PC-9 (cell line): ENCODE measurements around the gene TMEM45B. TPM values are rescaled to one million over a fixed set of nuclear protein-coding genes. Genes with fewer than 3 reads are reported as not detected.

ENCODE experiments used
- BruUV-seq: library from RNA; stranded (reverse); fragments of 400-500 nt; replicated peaks from 2 replicates; lab custom pipeline; 2021; lab: Mats Ljungman, UMichigan
- CTCF ChIA-PET: fragments of 300-600 bp; sonication (Branson Sonifier 250); formaldehyde crosslinking; loops from one replicate; lab custom pipeline; 2022; ENCODE audit warnings: antibody characterized with exemption; lab: Charles Lee
- POLR2A ChIA-PET: fragments of 300-600 bp; sonication (Branson Sonifier 250); formaldehyde crosslinking; loops from one replicate; lab custom pipeline; 2022; ENCODE audit warnings: antibody characterized with exemption; ENCODE audit not compliant: unreplicated experiment; lab: Charles Lee
- DNase-seq, 2 experiments: peaks; one replicate each; pipeline versions ENCODE4 v3.0.0 to v3.0.0-alpha.2; 2015 to 2022; ENCODE audit warnings: mixed read lengths in 1 of 2
- H2AFZ ChIP-seq: fragments of 200-600 bp; sonication (generic); 2 replicates; pipeline ENCODE4 v1.8.1; 2017; ENCODE audit warnings: antibody characterized with exemption
- H3F3A ChIP-seq: fragments of 200-600 bp; sonication (generic); 2 replicates; pipeline ENCODE4 v1.8.1; 2017; ENCODE audit warnings: antibody characterized with exemption, mild to moderate bottlenecking, low read depth; ENCODE audit not compliant: insufficient read depth
- H3K27ac ChIP-seq: fragments of 200-600 bp; sonication (generic); 2 replicates; pipeline ENCODE4 v1.6.1; 2016; ENCODE audit warnings: mixed run types
- H3K27me3 ChIP-seq: fragments of 200-600 bp; sonication (generic); 2 replicates; pipeline ENCODE4 v1.6.1; 2016; ENCODE audit warnings: low read depth, mixed run types; ENCODE audit not compliant: insufficient read depth
- H3K36me3 ChIP-seq: fragments of 200-600 bp; sonication (generic); 2 replicates; pipeline ENCODE4 v1.6.1; 2016; ENCODE audit warnings: low read depth, mixed run types
- H3K4me1 ChIP-seq: fragments of 200-600 bp; sonication (generic); replicated peaks from 2 replicates; pipeline ENCODE4 v1.6.1; 2016; ENCODE audit warnings: mixed run types; ENCODE audit not compliant: insufficient read depth
- H3K4me2 ChIP-seq: fragments of 200-600 bp; sonication (generic); 2 replicates; pipeline ENCODE4 v1.6.1; 2017; ENCODE audit warnings: mixed run types
- H3K4me3 ChIP-seq: fragments of 200-600 bp; sonication (generic); 2 replicates; pipeline ENCODE4 v1.6.1; 2016; ENCODE audit warnings: mixed run types
- H3K79me2 ChIP-seq: fragments of 200-600 bp; sonication (generic); 2 replicates; pipeline ENCODE4 v1.6.1; 2017; ENCODE audit warnings: low read depth, mixed run types
- H3K9me2 ChIP-seq: fragments of 200-600 bp; sonication (generic); 2 replicates; pipeline ENCODE4 v1.8.1; 2017; ENCODE audit warnings: mild to moderate bottlenecking; ENCODE audit not compliant: insufficient read depth
- H3K9me3 ChIP-seq: fragments of 200-600 bp; sonication (generic); 2 replicates; pipeline ENCODE4 v1.8.1; 2016; ENCODE audit warnings: low read depth; ENCODE audit not compliant: insufficient read depth
- H4K20me1 ChIP-seq: fragments of 200-600 bp; sonication (generic); 2 replicates; pipeline ENCODE4 v1.8.1; 2017; ENCODE audit not compliant: insufficient read depth
- CTCF ChIP-seq: fragments of 200-600 bp; sonication (generic); conservative IDR thresholded peaks from 2 replicates; pipeline ENCODE4 v1.6.1; 2017; ENCODE audit warnings: mixed run types, antibody characterized with exemption, mild to moderate bottlenecking, moderate library complexity
- EZH2 ChIP-seq: fragments of 200-600 bp; sonication (generic); IDR thresholded peaks from 2 replicates; pipeline ENCODE4 v1.8.0; 2017; ENCODE audit warnings: antibody characterized with exemption, low read depth
- intact Hi-C: fragments of 100-400 bp; cut with micrococcal nuclease; formaldehyde crosslinking; loops from one replicate; pipeline ENCODE4 v1.10.0; 2022; ENCODE audit not compliant: unreplicated experiment
- total RNA-seq: library from RNA; stranded (reverse); gene quantifications from 2 replicates; pipeline ENCODE4 v1.2.3, GENCODE V29; 2021

The TMEM45B gene
- total RNA-seq, 1 experiment from 2014 or later, result 13.3 TPM

GRCh38 chr11:129894278-129895125 lies 78.9 kb downstream of the TMEM45B start:
- ChIA-PET POLR2A (interaction anchor here (0.7 kb wide), 1 partner anchor 16 kb away, joined by 4 read pairs; no protein-coding TSS in a partner anchor), CTCF (no interaction called here)
- peak overlapping the region; percentile 86 for H3K4me2 ChIP-seq
- BruUV-seq, result no TSS peak
- TF ChIP-seq CTCF, result no peak
- TF ChIP-seq EZH2, result no peak
- DNase-seq, result no peak
- H3K9me2 ChIP-seq, result no peaks in the 10 kb centered on the region
- intact Hi-C loops, result no loop called here
- peaks cover 17% of the 10 kb centered on the region for H3K36me3 ChIP-seq
- no peaks in the 10 kb centered on the region for H3K27me3 ChIP-seq
- peaks cover 16% of the 10 kb centered on the region for H3K4me1 ChIP-seq
- H3K4me3 ChIP-seq, result peak overlapping the region; percentile 99
- H4K20me1 ChIP-seq, result peaks cover 6% of the 10 kb centered on the region; the same call in 1 of the 2 replicates
- peaks cover 39% of the 10 kb centered on the region for H3K79me2 ChIP-seq
- H3F3A ChIP-seq, result peaks cover 3% of the 10 kb centered on the region; the same call in 1 of the 2 replicates
- H2AFZ ChIP-seq, result peak overlapping the region; percentile 89
- H3K27ac ChIP-seq, result peak overlapping the region; percentile 45; the same call in 1 of the 2 replicates
- no peaks in the 10 kb centered on the region for H3K9me3 ChIP-seq

- no peaks in the 10 kb centered on the region for H3K9me3 ChIP-seq
- H3K9me2 ChIP-seq, result no peaks in the 10 kb centered on the region
- H3K4me1 ChIP-seq, result peaks cover 16% of the 10 kb centered on the region
- H3K36me3 ChIP-seq, result peaks cover 12% of the 10 kb centered on the region
- intact Hi-C loops, result no loop called here
- H3K4me2 ChIP-seq, result peak within 1 kb of the TSS; percentile 86
- peak; percentile 50 to 86 for DNase-seq
- H3F3A ChIP-seq, result peaks cover 3% of the 10 kb centered on the region; the same call in 1 of the 2 replicates
- CTCF ChIA-PET, result no interaction called here
- H3K27me3 ChIP-seq, result no peaks in the 10 kb centered on the region
- H3K4me3 ChIP-seq, result peak within 1 kb of the TSS; percentile 99
- H4K20me1 ChIP-seq, result peaks cover 6% of the 10 kb centered on the region; the same call in 1 of the 2 replicates
- H3K27ac ChIP-seq, result peak within 1 kb of the TSS; percentile 45; the same call in 1 of the 2 replicates
- POLR2A ChIA-PET, result interaction anchor here (0.6 to 0.7 kb wide), 3 partner anchors 17 to 67 kb away, joined by 3 to 9 read pairs (median 4); no protein-coding TSS in a partner anchor
- H3K79me2 ChIP-seq, result peaks cover 39% of the 10 kb centered on the region
- TF ChIP-seq EZH2 (no peak), CTCF (no peak)
- H2AFZ ChIP-seq, result peak within 1 kb of the TSS; percentile 89
- no TSS peak for BruUV-seq
Measured at GRCh38 chr11:129895126-129896041, 79.7 kb downstream of the TMEM45B start, which contains the start of gene NFRKB. Gene NFRKB, minus strand, starts transcription at chr11:129895578. Its CDS starts 2,729 bp downstream, at chr11:129892849.

- Histone ChIP-seq H3K27ac (no peak overlapping the region), H3K79me2 (peaks cover 39% of the 10 kb centered on the region), H4K20me1 (peaks cover 6% of the 10 kb centered on the region; the same call in 1 of the 2 replicates), H3K36me3 (peaks cover 9% of the 10 kb centered on the region; the same call in 1 of the 2 replicates), H3K9me3 (no peaks in the 10 kb centered on the region), H2AFZ (peak overlapping the region; percentile 89), H3K27me3 (no peaks in the 10 kb centered on the region), H3F3A (peaks cover 3% of the 10 kb centered on the region; the same call in 1 of the 2 replicates), H3K4me3 (peak overlapping the region; percentile 99), H3K4me1 (peaks cover 16% of the 10 kb centered on the region), H3K4me2 (peak overlapping the region; percentile 86), H3K9me2 (no peaks in the 10 kb centered on the region)
- no peak for DNase-seq
- intact Hi-C loops, result no loop called here
- TF ChIP-seq EZH2, result no peak
- no peak for TF ChIP-seq CTCF
- POLR2A ChIA-PET, result interaction anchor here (0.6 kb wide), 2 partner anchors 50 to 68 kb away, joined by 3 to 9 read pairs; no protein-coding TSS in a partner anchor
- no TSS peak for BruUV-seq
- CTCF ChIA-PET, result no interaction called here
Measured at GRCh38 chr11:129896062-129896461, 80.4 kb downstream of the TMEM45B start.
